ENCODE data around the gene APBA1. TPM values are rescaled to one million over a fixed set of nuclear protein-coding genes. Genes with fewer than 3 reads are reported as not detected.
"Not testable (repeated sequence)": the region's sequence is repeated elsewhere in the genome, so short reads cannot be mapped to it uniquely, and the experiment has no call there.

Gene APBA1
- total RNA-seq, 1 experiment from 2014 or later = under 0.01 TPM

DNA sequence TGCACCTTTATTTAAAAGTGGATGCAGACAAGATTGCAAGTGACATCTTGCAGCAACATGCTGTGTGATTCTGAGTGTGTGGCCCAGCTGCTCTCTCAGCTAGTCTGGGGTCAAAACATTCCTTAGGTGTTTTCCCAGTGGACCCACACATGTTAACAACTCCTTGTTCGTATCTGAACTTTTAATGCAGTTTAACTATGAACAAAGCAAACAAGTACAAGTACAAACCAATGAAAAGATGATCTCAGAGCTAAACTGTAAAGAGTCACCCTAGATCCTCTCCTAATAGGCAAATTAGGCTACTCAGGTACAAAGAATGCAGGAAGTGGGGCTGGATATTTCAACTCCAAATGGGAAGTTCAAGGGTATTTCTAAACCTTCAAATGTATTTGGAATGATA is 238.8 kb downstream of the APBA1 start:
- Histone ChIP-seq H3K36me3 (no peaks in the 10 kb centered on the region), H3K9me3 (no peaks in the 10 kb centered on the region), H3K27me3 (no peaks in the 10 kb centered on the region), H3K4me3 (no peak overlapping the region)
- DNase-seq = no peak

DNA sequence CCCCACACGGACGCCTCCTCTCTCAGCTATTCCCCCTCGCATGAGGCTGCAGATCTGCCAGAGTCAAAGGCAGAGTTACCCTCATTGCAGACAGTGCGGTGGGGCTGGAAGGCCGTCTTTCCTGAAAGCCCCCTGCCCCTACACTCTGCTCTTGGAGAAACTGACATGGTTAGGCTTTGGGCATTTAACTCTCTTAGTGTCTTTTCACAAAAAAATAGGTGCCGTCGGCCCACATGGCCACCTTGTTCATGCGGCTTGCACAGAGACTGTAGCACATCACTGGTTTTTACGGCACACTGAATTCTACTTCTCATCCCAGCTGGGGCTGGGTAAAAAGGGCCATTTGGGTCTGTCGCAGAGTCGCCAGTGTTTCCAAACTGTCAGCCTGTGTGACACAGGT is 239.5 kb downstream of the APBA1 start:
- Histone ChIP-seq H3K27me3 (no peaks in the 10 kb centered on the region), H3K36me3 (no peaks in the 10 kb centered on the region), H3K4me3 (no peak overlapping the region), H3K9me3 (no peaks in the 10 kb centered on the region)
- DNase-seq = no peak

DNA sequence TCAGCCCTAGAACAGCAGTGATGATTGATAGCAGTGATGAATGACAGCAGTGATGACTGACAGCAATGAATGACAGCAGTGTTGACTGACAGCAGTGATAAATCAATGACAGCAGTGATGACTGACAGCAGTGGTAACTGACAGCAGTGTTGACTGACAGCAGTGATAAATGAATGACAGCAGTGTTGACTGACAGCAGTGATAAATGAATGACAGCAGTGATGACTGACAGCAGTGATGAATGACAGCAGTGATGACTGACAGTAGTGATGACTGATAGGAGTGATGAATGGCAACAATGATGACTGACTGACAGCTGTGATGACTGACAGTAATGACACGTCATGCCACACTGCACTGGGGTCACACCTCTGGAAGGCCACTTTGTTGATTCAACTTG is 240.4 kb downstream of the APBA1 start:
- no peak overlapping the region for H3K4me3 ChIP-seq
- no peaks in the 10 kb centered on the region for H3K9me3 ChIP-seq
- no peaks in the 10 kb centered on the region for H3K36me3 ChIP-seq
- no peaks in the 10 kb centered on the region for H3K27me3 ChIP-seq
- DNase-seq = no peak

DNA sequence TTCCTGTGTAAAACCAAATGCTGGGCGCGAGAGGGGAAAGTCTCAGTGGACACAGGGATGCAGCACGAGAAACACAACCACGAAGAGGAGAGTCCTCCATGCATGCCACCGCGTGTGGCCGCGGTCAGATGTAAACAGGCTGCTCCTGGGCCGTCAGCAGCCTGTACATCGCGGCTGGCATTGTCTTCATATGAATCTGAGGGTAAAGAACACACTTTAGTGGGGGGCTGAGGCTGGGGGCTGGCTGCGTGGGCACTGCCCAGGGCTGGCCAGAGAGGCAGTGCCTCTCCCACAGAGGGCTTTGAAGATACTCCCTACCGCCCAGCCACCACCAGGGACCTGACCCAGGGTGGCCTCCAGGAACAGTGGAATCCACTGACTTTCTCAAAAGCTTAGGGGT is 241.0 kb downstream of the APBA1 start:
- no peaks in the 10 kb centered on the region for H3K36me3 ChIP-seq
- no peak for DNase-seq
- no peaks in the 10 kb centered on the region for H3K9me3 ChIP-seq
- H3K27me3 ChIP-seq = no peaks in the 10 kb centered on the region
- H3K4me3 ChIP-seq = no peak overlapping the region

DNA sequence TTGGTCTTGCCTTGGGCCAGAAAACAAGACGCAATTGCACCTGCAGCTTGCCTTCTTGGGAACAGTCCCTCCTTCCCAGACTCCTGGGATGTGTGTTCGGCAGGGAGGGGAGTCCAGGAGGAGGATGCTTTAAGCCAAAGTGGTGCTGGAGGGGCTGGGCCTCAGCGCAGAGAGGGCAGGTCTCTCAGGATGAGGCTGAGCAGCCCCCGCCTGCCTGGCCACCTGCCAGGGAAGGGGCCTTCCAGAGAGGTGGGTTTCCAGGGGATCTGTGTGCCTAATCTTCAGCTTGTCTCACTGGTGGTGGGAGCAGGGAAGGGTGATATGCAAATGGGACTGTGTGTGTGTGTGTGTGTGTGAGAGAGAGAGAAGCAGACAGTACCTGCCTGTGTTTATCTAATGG is 242.0 kb downstream of the APBA1 start:
- Histone ChIP-seq H3K9me3 (no peaks in the 10 kb centered on the region), H3K27me3 (no peaks in the 10 kb centered on the region), H3K36me3 (no peaks in the 10 kb centered on the region), H3K4me3 (no peak overlapping the region)
- no peak for DNase-seq

DNA sequence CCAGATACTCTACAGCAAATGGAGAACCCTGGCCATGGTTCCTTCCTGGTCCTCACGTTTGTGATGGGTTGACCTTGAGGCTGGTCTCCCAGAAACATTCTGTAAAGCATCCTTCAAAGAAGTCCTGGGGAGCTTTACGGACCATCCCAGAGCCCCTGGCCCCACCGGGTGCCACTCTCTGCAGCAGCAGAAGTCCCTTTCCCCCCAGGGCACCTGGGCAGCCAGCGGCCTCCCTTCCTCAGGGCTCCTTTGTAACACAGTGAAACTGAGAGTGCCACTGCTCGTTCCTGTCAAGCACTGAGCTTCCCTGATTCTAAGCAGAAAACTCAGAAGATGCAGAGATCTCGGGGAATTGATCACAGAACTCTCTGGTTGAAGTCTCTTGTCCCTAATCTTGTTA is 242.9 kb downstream of the APBA1 start:
- H3K9me3 ChIP-seq = no peaks in the 10 kb centered on the region
- H3K36me3 ChIP-seq = no peaks in the 10 kb centered on the region
- H3K4me3 ChIP-seq = no peak overlapping the region
- no peak for DNase-seq
- H3K27me3 ChIP-seq = no peaks in the 10 kb centered on the region

DNA sequence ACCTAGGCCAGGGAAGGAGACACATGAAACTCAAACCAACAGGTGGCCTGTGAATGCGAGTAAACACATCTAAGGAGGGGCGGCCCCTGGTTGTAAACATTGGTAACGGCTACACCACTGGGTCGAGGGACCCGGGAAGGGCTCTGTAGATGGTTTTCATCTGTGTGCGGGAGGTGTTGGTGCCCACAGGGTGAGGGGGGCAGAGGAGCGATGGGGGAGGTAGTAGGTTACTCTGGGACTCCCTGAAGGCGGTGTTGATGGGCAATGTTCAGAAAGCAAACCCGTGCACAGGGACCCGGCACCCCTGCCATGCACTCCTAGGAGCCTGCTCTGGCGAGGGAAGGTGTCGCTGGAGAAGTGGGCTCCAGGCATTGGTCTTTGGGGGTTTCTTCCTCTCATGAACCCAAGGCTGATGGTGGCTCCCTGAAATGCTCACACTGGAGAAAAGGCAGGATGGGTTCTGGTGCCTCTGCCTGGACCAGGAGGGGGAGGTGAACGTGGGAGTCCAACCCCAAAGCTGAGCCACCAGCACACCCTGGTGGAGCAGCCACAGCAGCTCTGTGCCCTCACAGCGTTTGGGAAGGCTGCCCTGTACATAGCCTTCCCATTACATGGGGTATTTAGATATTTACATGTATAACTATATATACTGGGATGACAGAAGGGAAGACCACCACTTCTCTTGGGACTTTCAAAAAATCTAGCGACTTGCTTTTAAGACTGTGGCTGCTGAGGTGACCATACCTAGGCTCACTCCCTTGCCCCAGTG is 244.0 kb downstream of the APBA1 start:
- no peaks in the 10 kb centered on the region for H3K9me3 ChIP-seq

DNA sequence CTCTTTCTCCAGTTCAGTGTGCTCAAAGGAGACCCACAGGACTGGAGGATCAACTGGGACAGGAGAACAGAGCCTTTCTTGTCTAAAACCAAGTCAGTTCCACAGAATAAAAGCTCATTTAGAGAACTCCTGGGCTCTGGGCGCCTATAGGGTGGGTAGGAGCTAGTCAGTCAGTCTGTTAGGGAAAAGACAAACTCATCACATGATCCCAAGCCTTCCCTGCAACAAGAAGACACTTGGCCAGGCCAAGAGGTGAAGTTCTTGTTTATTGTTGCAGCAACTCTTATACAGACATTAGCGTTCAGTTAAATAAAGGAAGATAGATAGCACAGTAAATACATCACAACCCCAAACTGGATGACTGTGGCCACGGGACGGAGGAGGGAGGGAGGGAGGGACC is 244.9 kb downstream of the APBA1 start:
- H3K4me3 ChIP-seq = no peak overlapping the region
- H3K27me3 ChIP-seq = no peaks in the 10 kb centered on the region
- no peak for DNase-seq
- no peaks in the 10 kb centered on the region for H3K36me3 ChIP-seq
- H3K9me3 ChIP-seq = no peaks in the 10 kb centered on the region

More for the DNA sequence above, 244.0 kb downstream of the APBA1 start:
- no peak for DNase-seq
- no peak overlapping the region for H3K4me3 ChIP-seq
- no peaks in the 10 kb centered on the region for H3K27me3 ChIP-seq
- H3K36me3 ChIP-seq = no peaks in the 10 kb centered on the region

DNA sequence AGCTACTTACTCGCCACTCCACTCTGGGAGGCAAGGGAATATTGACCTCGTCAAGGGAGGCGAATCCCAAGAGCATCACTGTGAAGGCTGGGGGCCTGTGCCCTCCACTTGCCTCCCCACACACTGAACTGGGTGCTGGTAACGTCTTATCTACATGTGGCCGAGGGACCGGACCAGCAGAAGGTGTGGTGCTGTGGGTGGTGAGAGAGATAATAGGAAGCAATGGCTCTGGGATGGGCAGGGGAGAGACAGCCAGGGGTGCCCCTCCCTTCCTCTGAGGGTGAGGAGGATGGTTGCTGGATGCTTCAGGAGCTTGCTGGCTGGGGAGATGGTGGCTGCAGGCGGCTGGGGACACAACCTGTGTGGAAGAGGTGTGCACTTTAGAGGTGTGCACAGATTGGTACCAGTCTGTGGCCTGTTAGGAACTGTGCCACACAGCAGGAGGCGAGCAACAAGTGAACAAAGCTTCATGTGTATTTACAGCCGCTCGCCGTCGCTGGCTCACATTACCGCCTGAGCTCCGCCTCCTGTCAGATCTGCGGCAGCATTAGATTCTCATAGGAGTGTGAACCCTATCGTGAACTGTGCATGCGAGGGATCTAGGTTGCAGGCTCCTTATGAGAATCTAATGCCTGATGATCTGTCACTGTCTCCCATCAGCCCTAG is 246.9 kb downstream of the APBA1 start:
- no peak overlapping the region for H3K4me3 ChIP-seq
- no peaks in the 10 kb centered on the region for H3K36me3 ChIP-seq
- no peaks in the 10 kb centered on the region for H3K27me3 ChIP-seq
- H3K9me3 ChIP-seq = no peaks in the 10 kb centered on the region
- no peak for DNase-seq

DNA sequence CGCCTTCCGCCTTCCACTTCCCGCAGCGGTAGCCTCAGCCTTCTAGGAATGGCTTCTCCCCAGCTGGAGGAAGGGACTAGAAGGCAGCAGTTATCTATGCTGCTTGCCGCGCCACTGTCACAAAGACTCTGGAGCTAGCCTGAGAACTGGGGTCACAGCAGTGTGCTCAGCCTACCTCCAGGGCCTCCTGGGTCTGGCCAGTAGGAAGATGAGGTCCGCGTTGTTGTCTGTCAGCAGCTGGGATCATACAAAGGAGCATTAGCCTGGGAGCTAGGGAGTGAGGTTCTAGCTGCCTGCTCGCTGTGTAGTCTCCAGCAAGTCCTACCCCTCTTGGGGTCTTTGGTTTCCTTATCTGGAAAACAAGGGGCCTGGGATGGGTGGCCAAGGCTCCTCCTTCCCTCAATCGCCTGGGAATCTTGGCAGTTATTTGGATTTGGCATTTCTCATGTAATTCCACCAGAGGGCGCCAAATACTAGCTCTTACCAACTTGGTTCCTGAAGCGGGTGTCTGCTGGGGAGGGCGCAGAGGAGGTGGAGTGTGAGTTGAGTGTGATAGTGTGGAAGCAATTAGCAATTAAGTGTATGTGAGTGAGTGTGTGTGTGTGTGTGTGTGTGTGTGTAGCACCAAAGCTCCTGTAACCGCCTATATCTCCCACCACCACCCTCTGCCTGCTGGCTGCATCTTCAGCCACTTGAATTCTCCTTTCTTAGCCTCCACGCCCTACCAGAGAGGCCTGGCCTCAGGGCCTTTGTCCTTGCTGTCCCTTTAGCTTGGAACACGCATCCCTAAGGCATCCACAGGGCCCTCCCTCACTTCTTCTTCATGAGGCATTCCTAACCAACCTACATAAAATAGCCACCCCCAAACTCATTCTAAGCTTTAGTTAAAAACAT is 250.0 kb downstream of the APBA1 start:
- no peaks in the 10 kb centered on the region for H3K27me3 ChIP-seq
- DNase-seq = peak; percentile 12
- H3K4me3 ChIP-seq = no peak overlapping the region

DNA sequence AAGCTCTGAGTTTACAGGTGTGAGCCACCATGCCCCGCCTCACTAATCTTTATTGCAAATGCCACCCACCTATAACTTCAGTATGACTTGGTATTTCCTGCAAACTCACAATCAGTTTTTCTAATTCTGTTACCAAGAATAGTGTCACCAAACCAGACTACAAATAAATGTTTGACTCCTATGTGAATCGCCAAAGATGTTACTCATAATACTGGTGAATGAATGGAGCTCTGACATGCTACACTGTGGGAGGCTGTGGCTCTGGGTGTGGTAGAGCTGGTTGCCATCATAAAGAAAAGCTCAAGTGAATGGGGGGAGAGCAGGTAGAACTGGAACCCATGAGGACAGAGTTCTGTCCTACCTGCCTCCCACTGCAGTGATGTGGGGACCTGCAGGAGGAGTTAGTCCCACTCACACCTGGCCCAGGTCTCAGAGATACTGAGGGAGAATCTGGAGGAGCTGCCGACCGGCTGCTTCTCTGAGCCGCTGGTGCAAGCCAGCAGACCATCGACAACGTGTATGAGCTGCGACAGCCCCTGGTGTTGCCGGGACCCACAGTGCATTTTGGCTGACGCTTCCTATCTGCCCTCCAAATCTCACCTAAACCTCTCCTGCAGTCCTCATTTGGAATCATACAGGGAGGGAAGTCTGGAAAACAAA is 251.4 kb downstream of the APBA1 start:
- Histone ChIP-seq H3K27me3 (no peaks in the 10 kb centered on the region), H3K9me3 (no peaks in the 10 kb centered on the region), H3K36me3 (no peaks in the 10 kb centered on the region), H3K4me3 (no peak overlapping the region)
- DNase-seq = no peak

More for the DNA sequence above, 250.0 kb downstream of the APBA1 start:
- no peaks in the 10 kb centered on the region for H3K9me3 ChIP-seq
- H3K36me3 ChIP-seq = no peaks in the 10 kb centered on the region

DNA sequence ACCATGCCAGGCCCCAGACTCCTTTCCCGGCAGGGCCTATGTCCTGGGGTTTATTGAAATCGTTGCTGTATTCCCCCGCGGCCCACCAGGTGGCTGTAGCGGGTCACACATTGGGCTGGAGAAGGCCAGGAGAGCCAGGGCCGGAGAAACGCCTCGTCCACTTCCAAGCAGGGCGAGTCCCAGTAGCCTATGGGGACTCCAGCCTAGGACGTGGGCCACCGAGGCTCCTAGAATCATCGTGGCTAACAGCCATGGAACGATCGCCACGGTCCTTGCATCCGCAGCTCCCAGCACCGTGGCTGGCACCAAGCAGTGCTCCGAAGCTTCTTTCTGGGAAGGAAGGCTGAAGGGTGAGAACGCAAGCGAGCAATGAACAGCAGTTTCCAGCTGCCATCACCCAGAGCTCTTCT is 259.4 kb downstream of the APBA1 start:
- peak; percentile 39 for DNase-seq
- Histone ChIP-seq H3K4me3 (no peak overlapping the region), H3K36me3 (no peaks in the 10 kb centered on the region)

DNA sequence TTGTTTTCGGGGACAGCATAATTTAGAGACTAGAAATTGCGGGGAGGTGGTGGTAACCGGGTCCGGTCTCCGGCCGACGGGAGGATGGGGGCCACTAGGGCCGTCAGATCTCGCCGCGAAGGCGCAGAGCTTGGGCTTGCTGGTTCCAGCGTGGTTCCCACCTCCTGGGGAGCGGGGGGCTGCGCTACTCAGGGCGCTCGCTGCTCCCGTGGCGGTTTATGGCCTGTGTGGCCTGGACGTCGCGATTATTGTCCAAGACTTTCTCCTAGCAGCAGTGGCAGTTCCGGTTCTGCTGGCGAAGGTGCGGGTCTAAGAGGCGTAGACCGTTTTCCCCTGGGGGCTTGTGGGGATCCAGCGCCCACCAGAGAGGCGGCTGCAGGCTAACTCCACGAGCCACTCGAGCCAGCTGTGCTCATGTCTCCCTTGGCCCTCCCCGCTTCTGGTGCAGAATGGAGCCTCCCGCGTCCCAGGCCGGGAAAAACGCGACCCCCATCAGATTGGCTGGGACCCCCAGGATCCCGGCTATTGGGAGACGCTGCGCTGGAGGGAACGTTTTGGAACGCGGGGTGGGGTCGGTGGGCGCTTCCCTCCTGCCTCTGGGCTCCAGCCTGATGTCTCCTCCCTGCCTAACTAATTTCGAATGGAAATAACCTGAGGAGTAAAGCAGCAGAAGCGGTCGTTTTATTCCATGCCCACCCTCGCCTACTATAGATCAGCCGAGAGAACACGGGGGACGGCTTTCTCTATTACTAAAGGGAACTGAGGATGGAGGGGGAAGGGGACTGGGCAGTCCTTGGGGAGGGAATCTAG is 260.0 kb downstream of the APBA1 start:
- no peaks in the 10 kb centered on the region for H3K36me3 ChIP-seq
- H3K9me3 ChIP-seq = no peaks in the 10 kb centered on the region
- DNase-seq = no peak
- H3K27me3 ChIP-seq = no peaks in the 10 kb centered on the region
- no peak overlapping the region for H3K4me3 ChIP-seq

More for the DNA sequence above, 259.4 kb downstream of the APBA1 start:
- H3K9me3 ChIP-seq = no peaks in the 10 kb centered on the region
- no peaks in the 10 kb centered on the region for H3K27me3 ChIP-seq

DNA sequence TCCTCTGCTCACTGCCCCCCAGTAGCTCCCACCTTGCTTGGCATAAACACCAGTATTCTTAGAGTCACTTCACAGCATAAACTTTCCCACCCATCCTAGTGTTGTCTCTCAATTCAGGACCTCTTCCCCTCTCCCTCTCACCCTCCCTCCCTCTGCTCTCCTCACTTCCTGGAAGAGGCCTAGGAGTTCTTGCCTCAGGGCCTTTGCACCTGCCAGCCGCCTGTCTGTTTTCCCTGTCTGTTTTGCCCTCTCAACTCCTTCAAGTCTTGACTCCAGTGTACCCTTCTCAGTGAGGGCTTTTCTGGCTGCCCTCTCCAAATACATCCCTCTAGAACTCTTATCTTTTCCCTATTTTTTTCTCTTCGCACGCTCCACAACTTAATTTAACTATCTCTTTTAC is 260.9 kb downstream of the APBA1 start:
- Histone ChIP-seq H3K9me3 (no peaks in the 10 kb centered on the region), H3K36me3 (no peaks in the 10 kb centered on the region), H3K4me3 (no peak overlapping the region), H3K27me3 (no peaks in the 10 kb centered on the region)
- no peak for DNase-seq

DNA sequence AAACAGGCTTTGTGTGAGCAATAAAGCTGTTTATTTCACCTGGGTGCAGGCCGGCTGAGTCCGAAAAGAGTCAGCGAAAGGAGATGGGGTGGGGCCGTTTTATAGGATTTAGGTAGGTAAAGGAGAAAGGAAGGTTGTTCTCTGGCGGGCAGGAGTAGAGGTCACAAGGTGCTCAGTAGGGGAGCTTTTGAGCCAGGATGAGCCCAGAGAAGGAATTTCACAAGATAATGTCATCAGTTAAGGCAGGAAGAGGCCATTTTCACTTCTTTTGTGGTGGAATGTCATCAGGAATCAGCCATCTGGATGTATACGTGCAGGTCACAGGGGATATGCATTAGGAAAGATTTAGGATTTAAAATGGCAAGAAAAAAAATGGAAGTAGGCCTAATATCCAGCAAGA is 262.2 kb downstream of the APBA1 start:
- H3K27me3 ChIP-seq, H3K36me3 ChIP-seq, H3K4me3 ChIP-seq, H3K9me3 ChIP-seq, DNase-seq: not testable (repeated sequence)

DNA sequence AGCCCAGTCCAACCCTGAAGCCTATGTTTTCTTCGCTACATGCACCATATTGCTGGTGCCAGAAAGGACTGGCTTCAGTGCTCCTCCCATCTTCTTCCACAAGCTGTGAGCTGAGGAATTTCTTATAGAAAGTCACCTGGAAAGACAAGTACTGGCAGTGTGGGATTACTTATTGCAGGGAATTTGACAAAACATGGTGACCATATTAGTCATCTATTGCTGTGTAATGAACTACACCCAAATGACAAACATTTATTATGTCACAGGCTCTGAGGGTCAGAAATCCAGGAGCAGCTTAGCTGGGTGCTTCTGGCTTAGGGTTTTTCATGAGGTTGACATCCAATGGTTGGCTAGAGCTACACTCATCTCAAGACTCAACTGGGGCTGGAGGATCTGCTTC is 271.7 kb downstream of the APBA1 start:
- no peaks in the 10 kb centered on the region for H3K36me3 ChIP-seq
- H3K4me3 ChIP-seq = no peak overlapping the region
- H3K27me3 ChIP-seq = no peaks in the 10 kb centered on the region
- H3K9me3 ChIP-seq = no peaks in the 10 kb centered on the region
- DNase-seq = no peak
